WTC11 (cell line): Measurements from ENCODE around the gene ZNF335. TPM values are rescaled to one million over a fixed set of nuclear protein-coding genes. Genes with fewer than 3 reads are reported as not detected.
A peak's percentile ranks its signal among the peaks of the same experiment; 100 is the strongest.

Source experiments
- ATAC-seq: fragments of 200-7000 bp; cut with Tn5 transposase; 2 replicates; pipeline ENCODE4 v1.10.0; 2021; ENCODE audit warnings: mild to moderate bottlenecking, moderate library complexity
- CTCF ChIA-PET: fragments of 300-600 bp; sonication (Branson Sonifier 250); formaldehyde crosslinking; loops from one replicate; lab custom pipeline; 2021; ENCODE audit warnings: antibody characterized with exemption; lab: Charles Lee
- POLR2A ChIA-PET: fragments of 350-600 bp; sonication (Branson Sonifier 250); formaldehyde crosslinking; loops from one replicate; lab custom pipeline; 2021; ENCODE audit warnings: antibody characterized with exemption; lab: Charles Lee
- DNase-seq: peaks from one replicate; pipeline ENCODE4 v3.0.0; 2021; ENCODE audit warnings: low spot score
- H3K27ac Mint-ChIP-seq: 2 replicates; pipeline ENCODE4 v1.8.0; 2021; ENCODE audit warnings: mixed read lengths
- H3K27me3 Mint-ChIP-seq: 2 replicates; pipeline ENCODE4 v1.8.0; 2021; ENCODE audit warnings: low read depth, mild to moderate bottlenecking, moderate library complexity, mixed read lengths
- H3K36me3 Mint-ChIP-seq: 2 replicates; pipeline ENCODE4 v1.8.0; 2021; ENCODE audit warnings: mixed read lengths
- H3K4me1 Mint-ChIP-seq: 2 replicates; pipeline ENCODE4 v1.8.0; 2022; ENCODE audit warnings: mixed read lengths
- H3K4me3 Mint-ChIP-seq: 2 replicates; pipeline ENCODE4 v1.8.0; 2021; ENCODE audit warnings: mild to moderate bottlenecking, moderate library complexity, mixed read lengths
- H3K9me3 Mint-ChIP-seq: 2 replicates; pipeline ENCODE4 v1.8.0; 2021; ENCODE audit warnings: mixed read lengths
- CREB1 ChIP-seq: sonication (generic); formaldehyde crosslinking; IDR thresholded peaks from 2 replicates; pipeline ENCODE4 v1.8.0; 2023; ENCODE audit warnings: mild to moderate bottlenecking, missing genetic modification reagents
- E2F5 ChIP-seq: sonication (generic); formaldehyde crosslinking; IDR thresholded peaks from 2 replicates; pipeline ENCODE4 v1.8.1; 2022; ENCODE audit warnings: mild to moderate bottlenecking, moderate library complexity, missing genetic modification reagents
- EMX1 ChIP-seq: fragments of 250-450 bp; sonication (Bioruptor Pico); IDR thresholded peaks from 2 replicates; pipeline ENCODE4 v1.8.0; 2021; ENCODE audit warnings: mild to moderate bottlenecking
- FOXP4 ChIP-seq: sonication (generic); formaldehyde crosslinking; IDR thresholded peaks from 2 replicates; pipeline ENCODE4 v1.8.0; 2022; ENCODE audit warnings: mild to moderate bottlenecking, missing genetic modification reagents
- GRHL2 ChIP-seq: fragments of 250-450 bp; sonication (Bioruptor Pico); IDR thresholded peaks from 2 replicates; pipeline ENCODE4 v1.8.0; 2022; ENCODE audit warnings: mild to moderate bottlenecking, moderate library complexity; ENCODE audit not compliant: insufficient replicate concordance, severe bottlenecking
- IRF2 ChIP-seq: sonication (generic); formaldehyde crosslinking; IDR thresholded peaks from 2 replicates; pipeline ENCODE4 v1.8.0; 2022; ENCODE audit warnings: low read depth, missing genetic modification reagents, borderline replicate concordance
- JAZF1 ChIP-seq: fragments of 250-450 bp; sonication (Bioruptor Pico); IDR thresholded peaks from 2 replicates; pipeline ENCODE4 v1.9.0; 2021; ENCODE audit warnings: moderate library complexity, mild to moderate bottlenecking, inconsistent platforms
- MYBL2 ChIP-seq: sonication (generic); formaldehyde crosslinking; IDR thresholded peaks from 2 replicates; pipeline ENCODE4 v1.8.1; 2023; ENCODE audit warnings: mild to moderate bottlenecking, moderate library complexity, missing genetic modification reagents
- NFYB ChIP-seq: sonication (generic); formaldehyde crosslinking; conservative IDR thresholded peaks from 2 replicates; pipeline ENCODE4 v1.8.0; 2022; ENCODE audit warnings: low read depth, missing genetic modification reagents
- NR3C1 ChIP-seq: sonication (generic); formaldehyde crosslinking; conservative IDR thresholded peaks from 2 replicates; pipeline ENCODE4 v1.8.1; 2023; ENCODE audit warnings: low read depth, mild to moderate bottlenecking, missing genetic modification reagents
- RELA ChIP-seq: sonication (generic); formaldehyde crosslinking; IDR thresholded peaks from 2 replicates; pipeline ENCODE4 v1.8.1; 2022; ENCODE audit warnings: missing genetic modification reagents, mild to moderate bottlenecking, borderline replicate concordance
- SMAD4 ChIP-seq: sonication (generic); formaldehyde crosslinking; IDR thresholded peaks from 2 replicates; pipeline ENCODE4 v1.8.0; 2022; ENCODE audit warnings: mild to moderate bottlenecking, missing genetic modification reagents
- STAT6 ChIP-seq: sonication (generic); formaldehyde crosslinking; conservative IDR thresholded peaks from 2 replicates; pipeline ENCODE4 v1.8.1; 2023; ENCODE audit warnings: mild to moderate bottlenecking, low read depth, missing genetic modification reagents, moderate library complexity
- TEAD4 ChIP-seq: sonication (generic); formaldehyde crosslinking; IDR thresholded peaks from 2 replicates; pipeline ENCODE4 v1.8.0; 2022; ENCODE audit warnings: mild to moderate bottlenecking, missing genetic modification reagents
- TP53 ChIP-seq: sonication (generic); formaldehyde crosslinking; IDR thresholded peaks from 2 replicates; pipeline ENCODE4 v1.8.1; 2023; ENCODE audit warnings: mild to moderate bottlenecking, missing genetic modification reagents
- ZNF219 ChIP-seq: sonication (generic); formaldehyde crosslinking; IDR thresholded peaks from 2 replicates; pipeline ENCODE4 v1.8.0; 2023; ENCODE audit warnings: missing genetic modification reagents, mild to moderate bottlenecking, borderline replicate concordance
- ZNF232 ChIP-seq: sonication (generic); formaldehyde crosslinking; IDR thresholded peaks from 2 replicates; pipeline ENCODE4 v1.8.0; 2022; ENCODE audit warnings: mild to moderate bottlenecking, missing genetic modification reagents
- ZNF671 ChIP-seq: fragments of 250-450 bp; sonication (Bioruptor Pico); IDR thresholded peaks from 2 replicates; pipeline ENCODE4 v1.8.0; 2021; ENCODE audit warnings: mild to moderate bottlenecking
- total RNA-seq: library from RNA; stranded (reverse); gene quantifications from 3 replicates; pipeline ENCODE4 v1.2.3, GENCODE V29; 2021
- TF ChIP-seq, protein P1 (sequence below): sonication (generic); formaldehyde crosslinking; conservative IDR thresholded peaks from 2 replicates; pipeline ENCODE4 v1.8.1; 2022; ENCODE audit warnings: mild to moderate bottlenecking, missing genetic modification reagents
- TF ChIP-seq, protein P2 (sequence below): sonication (generic); formaldehyde crosslinking; IDR thresholded peaks from 2 replicates; pipeline ENCODE4 v1.8.0; 2022; ENCODE audit warnings: mild to moderate bottlenecking, missing genetic modification reagents

ZNF335 gene
- total RNA-seq, 1 experiment from 2014 or later: 20.0 TPM

- TF ChIP-seq NR3C1 (CRISPR knock-in tag) (no peak), SMAD4 (CRISPR knock-in tag) (no peak), EMX1 (CRISPR knock-in tag) (no peak)
- TF ChIP-seq, all 79 proteins: peak for 0
Measured at GRCh38 chr20:46006964-46007363, 35.0 kb upstream of the ZNF335 start (continued).

DNA sequence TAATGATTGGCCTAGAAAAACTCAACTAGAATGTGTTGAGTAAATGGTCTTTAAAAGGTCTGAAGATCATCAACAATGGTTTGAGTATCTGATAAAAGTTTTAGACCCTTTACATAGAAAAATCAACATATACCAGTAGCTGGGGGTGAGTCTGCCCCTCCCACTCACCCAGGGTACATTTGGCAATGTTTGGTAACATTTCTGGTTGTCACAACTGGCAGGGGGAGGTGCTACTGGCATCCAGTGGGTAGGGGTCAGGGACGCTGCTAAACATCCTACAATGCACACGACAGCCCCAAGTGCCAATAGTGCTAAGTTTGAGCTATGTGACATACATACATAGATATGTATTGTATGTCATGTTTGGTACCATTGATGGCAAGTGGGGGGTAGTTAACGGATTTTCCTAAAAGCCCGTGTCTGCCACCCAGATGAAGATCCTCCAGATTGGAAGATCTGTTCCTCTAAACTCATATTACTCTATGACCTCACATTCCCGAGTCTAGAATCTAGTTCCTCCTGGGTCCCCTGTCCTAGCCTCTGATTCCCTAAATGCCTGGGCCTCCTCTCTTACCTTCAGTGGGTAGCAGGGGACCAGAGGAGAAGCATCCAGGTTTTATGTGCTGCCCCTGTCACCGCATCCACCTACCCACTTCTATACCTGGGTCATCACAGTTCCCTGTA lies 34.2 kb upstream of the ZNF335 start:
- ChIA-PET CTCF (interaction anchor here (0.8 to 1.7 kb wide), 4 partner anchors 10 to 52 kb away, joined by 3 to 6 read pairs (median 4); no protein-coding TSS in a partner anchor), POLR2A (no interaction called here)
- peaks cover 77% of the 10 kb centered on the region for H3K4me1 Mint-ChIP-seq
- H3K36me3 Mint-ChIP-seq: no peaks in the 10 kb centered on the region
- no peak for ATAC-seq
- DNase-seq: no peak
- H3K27me3 Mint-ChIP-seq: peaks cover 10% of the 10 kb centered on the region
- no peak overlapping the region for H3K4me3 Mint-ChIP-seq
- H3K27ac Mint-ChIP-seq: peak overlapping the region; percentile 91
- no peak for TF ChIP-seq CREB1
- no peak for TF ChIP-seq TP53
- TF ChIP-seq NFYB (CRISPR knock-in tag): no peak
- TF ChIP-seq, protein P1, sequence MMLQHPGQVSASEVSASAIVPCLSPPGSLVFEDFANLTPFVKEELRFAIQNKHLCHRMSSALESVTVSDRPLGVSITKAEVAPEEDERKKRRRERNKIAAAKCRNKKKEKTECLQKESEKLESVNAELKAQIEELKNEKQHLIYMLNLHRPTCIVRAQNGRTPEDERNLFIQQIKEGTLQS (CRISPR knock-in tag): no peak
- TF ChIP-seq ZNF671: no peak
- TF ChIP-seq, protein P2, sequence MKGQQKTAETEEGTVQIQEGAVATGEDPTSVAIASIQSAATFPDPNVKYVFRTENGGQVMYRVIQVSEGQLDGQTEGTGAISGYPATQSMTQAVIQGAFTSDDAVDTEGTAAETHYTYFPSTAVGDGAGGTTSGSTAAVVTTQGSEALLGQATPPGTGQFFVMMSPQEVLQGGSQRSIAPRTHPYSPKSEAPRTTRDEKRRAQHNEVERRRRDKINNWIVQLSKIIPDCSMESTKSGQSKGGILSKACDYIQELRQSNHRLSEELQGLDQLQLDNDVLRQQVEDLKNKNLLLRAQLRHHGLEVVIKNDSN (CRISPR knock-in tag): no peak
- TF ChIP-seq JAZF1 (CRISPR knock-in tag): no peak
- TF ChIP-seq FOXP4: no peak
- TF ChIP-seq GRHL2: no peak
- no peak for TF ChIP-seq ZNF219 (CRISPR knock-in tag)
- no peak for TF ChIP-seq RELA
- no peak for TF ChIP-seq E2F5 (CRISPR knock-in tag)
- TF ChIP-seq IRF2 (CRISPR knock-in tag): no peak
- no peak for TF ChIP-seq STAT6 (CRISPR knock-in tag)
- TF ChIP-seq NR3C1 (CRISPR knock-in tag): no peak
- no peak for TF ChIP-seq ZNF232 (CRISPR knock-in tag)
- TF ChIP-seq SMAD4 (CRISPR knock-in tag): no peak
- TF ChIP-seq MYBL2 (CRISPR knock-in tag): no peak
- no peak for TF ChIP-seq TEAD4 (CRISPR knock-in tag)
- H3K9me3 Mint-ChIP-seq: no peaks in the 10 kb centered on the region
